A549 (cell line): ENCODE results near the gene ETS2.

ENCODE experiments used
- CTCF ChIP-seq: fragments of >200 bp; sonication (Bioruptor Twin); formaldehyde crosslinking; IDR thresholded peaks from 3 replicates; pipeline ENCODE4 v1.5.1; 2016
- EP300 ChIP-seq, 2 experiments: fragments of >200 bp; sonication (Bioruptor Twin); formaldehyde crosslinking; IDR thresholded peaks; 2 replicates in 1 of 2; 3 replicates in 1 of 2; pipeline ENCODE4 v1.6.1; 2016 to 2017
- MYC ChIP-seq: IDR thresholded peaks from 2 replicates; pipeline ENCODE4 v1.6.1; 2012; ENCODE audit warnings: mild to moderate bottlenecking, inconsistent platforms, low read length, improper control_type of control experiment, borderline replicate concordance
- POLR2A ChIP-seq: IDR thresholded peaks from 2 replicates; pipeline ENCODE4 v1.6.1; 2012; ENCODE audit warnings: mild to moderate bottlenecking, low read length
- USF2 ChIP-seq: fragments of 450-650 bp; IDR thresholded peaks from 2 replicates; pipeline ENCODE4 v1.6.1; 2014; ENCODE audit warnings: antibody characterized with exemption

GRCh38 chr21:38853421-38853919 lies 47.7 kb downstream of the ETS2 start:
- TF ChIP-seq CTCF (no peak), USF2 (no peak), POLR2A (no peak), MYC (no peak), EP300 (IDR thresholded peaks at IDR 0.05) (peak; percentile 60 to 79; a peak in 3 of 5 replicates)
